Stimulated activated CD4-positive, alpha-beta T cell treated with anti-CD3 and anti-CD28 coated beads, Interleukin-2, amount 100 ng/mL, for 4 hours (primary cell): ENCODE data around the gene TTLL3.
A peak's percentile ranks its signal among the peaks of the same experiment; 100 is the strongest.

Experiments used
- DNase-seq: peaks from one replicate; pipeline ENCODE4 v3.0.0-alpha.2; 2020; ENCODE audit warnings: low read depth

Gene TTLL3

DNA sequence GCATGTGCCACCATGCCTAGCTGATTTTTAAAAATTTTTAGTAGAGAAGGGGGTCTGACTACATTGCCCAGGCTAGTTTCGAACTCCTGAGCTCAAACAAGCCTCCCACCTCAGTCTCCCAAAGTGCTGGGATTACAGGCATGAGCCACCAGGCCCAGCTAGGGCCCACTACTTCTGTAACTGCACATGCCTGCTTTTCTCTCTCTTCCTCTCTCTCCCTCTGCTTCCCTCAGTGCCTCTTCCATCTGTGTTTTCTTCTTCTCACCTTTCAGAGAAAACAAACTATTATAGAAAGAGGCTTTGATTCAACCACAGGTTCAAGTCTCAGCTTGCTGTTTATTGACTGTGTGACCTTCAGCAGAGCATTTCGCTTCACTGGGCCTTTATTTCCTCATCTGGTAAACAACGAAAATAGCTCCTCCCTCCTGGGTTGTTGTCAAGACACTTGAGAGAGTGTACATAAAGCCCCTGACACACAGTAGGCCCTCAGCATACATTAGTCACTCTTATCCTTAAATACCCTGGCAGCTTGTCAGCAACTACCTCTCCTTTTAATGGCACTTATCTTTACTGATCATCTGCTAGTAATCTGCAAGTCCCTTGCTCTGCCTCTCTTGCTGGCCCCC, 28.0 kb upstream of the TTLL3 start:
- DNase-seq: no peak

DNA sequence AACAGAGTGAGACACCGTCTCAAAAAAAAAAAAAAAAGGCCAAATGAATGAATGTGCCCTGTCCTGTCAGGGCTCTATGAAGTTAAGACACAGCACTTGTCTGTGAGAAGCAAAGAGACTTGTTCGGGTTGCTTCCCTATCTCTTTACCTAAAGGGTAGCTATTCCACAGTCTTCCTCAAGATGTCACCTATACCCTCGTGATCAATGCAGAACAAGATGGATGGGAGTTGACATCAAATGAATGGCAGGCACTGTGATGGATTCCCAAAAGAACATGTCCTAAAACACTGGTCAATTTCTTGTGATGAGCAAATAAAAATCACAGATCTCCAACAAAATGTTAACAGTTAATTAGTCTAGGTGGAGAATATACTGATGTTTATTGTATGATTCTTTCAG, 27.3 kb upstream of the TTLL3 start:
- DNase-seq: no peak

- no peak for DNase-seq
Measured at GRCh38 chr3:9783954-9784353, 26.1 kb upstream of the TTLL3 start.

DNA sequence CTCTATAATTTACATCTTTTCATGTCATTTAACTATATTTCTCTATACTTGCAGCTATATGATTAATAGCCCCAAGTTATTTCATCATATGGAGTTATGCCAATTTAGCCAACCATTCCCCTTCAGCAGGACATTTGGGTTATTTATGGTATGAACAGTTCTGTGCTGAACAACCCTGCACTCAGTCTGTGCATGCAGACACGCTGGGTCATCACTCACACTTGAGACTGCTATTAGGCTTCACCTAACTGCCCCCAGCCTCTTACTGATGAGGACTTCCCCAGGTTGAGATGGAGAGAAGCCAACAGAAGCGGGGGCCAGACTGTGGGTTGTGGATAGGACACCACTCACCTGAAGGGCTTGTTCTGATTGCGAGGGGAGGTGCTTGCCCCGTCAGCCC, 25.1 kb upstream of the TTLL3 start:
- no peak for DNase-seq

- DNase-seq: no peak
Measured at GRCh38 chr3:9785602-9786001, 24.5 kb upstream of the TTLL3 start.

DNA sequence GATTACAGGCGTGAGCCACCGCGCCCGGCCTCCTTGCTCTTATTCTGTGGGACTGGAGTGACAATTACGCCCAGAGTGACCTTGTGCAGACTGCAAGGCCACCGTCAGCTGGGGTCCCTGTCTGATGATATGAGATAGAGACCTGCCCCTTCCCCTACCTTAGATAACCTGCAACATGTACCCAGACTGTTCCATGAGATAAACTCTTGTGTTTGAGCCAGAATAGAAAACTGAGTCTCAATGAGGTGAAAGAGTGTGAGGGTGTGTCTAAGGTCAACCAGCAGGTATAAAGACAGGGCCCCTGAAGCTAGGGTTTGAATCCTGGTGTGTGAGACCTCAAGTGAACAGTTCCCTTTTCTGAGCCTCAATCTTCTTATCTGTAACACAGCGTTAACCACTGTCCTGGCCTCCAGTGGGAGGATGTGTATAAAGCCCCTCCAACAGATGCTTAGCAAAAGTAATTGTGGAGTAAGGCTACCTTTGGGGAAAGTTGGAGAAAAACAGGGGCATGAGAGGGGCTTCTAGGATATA, 23.8 kb upstream of the TTLL3 start:
- no peak for DNase-seq

- DNase-seq: no peak
Measured at GRCh38 chr3:9786825-9787669, 23.0 kb upstream of the TTLL3 start.

DNA sequence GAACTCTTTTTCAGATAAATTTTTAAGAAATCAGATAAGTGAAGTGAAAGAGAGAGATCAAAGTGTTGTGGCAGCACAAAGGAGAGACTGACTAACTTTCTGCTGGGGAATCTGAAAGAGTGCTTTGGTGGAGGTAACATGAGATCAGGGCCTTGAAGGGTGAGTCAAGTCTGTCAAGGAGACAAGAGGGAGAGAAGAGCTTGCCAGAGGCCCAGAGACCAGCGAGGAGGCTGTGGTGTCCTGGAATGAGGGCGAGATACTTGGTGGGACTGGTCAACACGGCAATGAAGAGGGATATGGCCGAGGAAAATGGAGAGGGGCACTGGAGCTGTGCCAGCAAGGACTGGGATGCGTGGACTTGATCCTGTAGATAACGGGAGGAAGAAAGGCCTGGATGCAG, 22.3 kb upstream of the TTLL3 start:
- DNase-seq: no peak

GRCh38 chr3:9791127-9791526, 18.9 kb upstream of the TTLL3 start:
- no peak for DNase-seq

- no peak for DNase-seq
Measured at GRCh38 chr3:9791790-9792404, 18.2 kb upstream of the TTLL3 start.

DNA sequence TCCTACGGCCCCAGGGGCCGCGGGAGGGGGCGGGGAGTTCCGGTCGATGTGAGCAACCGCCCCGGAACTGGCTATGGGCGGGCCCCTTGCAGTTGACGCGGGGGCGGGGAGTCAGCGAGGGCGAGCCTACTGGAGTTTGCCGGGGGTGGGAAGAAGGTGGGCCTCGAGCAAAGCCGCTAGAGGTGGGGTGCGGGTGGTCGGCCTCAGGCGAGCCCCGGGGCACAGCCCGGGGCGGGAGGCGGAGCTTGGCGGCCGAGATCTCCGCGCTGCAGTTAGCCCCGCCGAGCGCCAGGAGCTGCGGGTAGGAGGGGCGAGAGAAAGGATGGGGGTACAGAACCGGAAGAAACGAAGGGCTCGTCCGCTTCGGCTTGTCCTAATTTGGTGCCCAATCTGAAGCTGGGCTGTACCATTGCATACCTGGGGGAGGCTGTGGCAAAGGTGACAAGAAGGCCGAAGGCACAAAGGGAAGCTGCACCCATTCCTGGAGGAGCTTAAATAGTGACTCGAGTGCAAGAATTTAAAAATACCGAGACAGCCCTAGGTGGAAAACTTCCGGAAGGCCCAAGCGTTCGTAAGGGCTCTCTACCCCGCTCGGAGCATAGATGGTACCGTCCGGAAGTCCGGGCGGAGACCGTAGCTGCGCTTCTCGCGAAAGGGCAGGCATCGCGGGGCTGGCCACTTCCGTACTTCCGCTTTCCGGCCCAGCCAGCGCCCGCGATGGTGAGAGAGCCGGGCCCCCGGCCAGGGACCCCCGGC, 17.5 kb upstream of the TTLL3 start, which contains the start of the genes ARPC4 and TADA3:
Gene ARPC4, plus strand, starts transcription at position 678 of the 756 bp plus-strand sequence. Its CDS starts 40 bp downstream, at position 718.
Gene TADA3, minus strand, starts transcription at position 69 of the 756 bp plus-strand sequence. CDS start 1,007 bp downstream, outside the sequence.
- DNase-seq: peak; percentile 92

- no peak for DNase-seq
Measured at GRCh38 chr3:9793161-9793781, 16.8 kb upstream of the TTLL3 start.

DNA sequence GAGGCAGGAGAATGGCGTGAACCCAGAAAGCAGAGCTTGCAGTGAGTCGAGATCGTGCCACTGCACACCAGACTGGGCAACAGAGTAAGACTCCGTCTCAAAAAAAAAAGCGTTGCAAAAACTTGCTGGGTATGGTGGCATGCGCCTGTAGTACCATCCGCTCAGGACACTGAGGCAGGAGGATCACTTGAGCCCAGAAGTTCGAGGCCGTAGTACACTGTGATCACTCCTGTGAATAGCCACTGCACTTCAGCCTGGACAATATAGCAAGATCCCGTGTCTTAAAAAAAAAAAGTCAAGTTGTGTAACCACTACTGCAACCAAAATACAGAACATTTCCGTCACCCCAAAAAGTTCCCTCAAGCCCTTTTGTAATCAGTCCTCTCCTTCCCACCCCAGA, 15.7 kb upstream of the TTLL3 start:
- DNase-seq: no peak

DNA sequence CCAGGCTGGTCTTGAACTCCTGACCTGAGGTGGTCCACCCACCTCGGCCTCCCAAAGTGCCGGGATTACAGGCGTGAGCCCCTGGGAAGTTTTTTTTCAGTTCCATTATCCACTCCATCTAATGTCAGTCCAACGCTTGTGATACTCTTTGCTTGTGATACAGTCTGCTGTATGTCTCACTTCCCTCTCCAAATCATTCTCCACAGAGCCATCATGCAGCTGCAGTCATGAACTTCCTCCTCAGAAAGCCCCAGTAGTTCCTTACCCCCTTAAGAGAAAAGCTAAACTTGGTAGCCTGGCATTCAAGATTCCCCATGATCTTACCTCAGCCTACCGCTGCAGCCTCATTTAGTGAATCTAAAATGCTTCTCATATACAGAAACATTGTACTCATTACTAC, 14.9 kb upstream of the TTLL3 start:
- no peak for DNase-seq

DNA sequence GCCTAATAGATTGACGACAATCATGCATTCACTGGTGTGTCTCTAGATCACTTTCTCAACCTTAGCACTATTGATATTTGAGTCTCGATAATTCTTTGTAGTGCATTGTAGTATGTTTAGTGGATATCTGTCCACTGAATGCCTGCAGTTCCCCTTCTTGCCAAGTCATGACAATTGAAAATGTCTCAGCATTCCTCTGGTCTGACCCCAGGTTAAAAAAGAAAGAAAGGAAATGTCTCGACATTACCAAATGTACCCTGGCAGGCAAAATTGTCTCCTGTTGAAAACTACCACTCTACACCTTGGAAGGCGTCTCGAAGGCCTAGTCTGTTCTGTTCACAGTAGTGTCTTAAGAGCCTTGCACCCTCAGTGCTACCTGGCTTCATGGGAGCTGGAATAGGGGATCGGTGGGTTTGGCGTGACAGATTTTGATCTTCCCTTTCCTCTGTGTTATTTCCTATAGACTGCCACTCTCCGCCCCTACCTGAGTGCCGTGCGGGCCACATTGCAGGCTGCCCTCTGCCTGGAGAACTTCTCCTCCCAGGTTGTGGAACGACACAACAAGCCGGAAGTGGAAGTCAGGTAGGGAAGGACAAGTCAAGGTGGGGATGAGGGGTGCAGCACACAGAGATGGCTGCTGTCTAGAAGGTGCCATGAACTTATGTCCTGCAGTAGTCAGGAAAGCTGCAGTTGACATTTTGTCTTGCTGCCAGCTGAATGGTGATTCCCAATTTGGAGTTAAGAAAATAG, 12.7 kb upstream of the TTLL3 start:
- no peak for DNase-seq

DNA sequence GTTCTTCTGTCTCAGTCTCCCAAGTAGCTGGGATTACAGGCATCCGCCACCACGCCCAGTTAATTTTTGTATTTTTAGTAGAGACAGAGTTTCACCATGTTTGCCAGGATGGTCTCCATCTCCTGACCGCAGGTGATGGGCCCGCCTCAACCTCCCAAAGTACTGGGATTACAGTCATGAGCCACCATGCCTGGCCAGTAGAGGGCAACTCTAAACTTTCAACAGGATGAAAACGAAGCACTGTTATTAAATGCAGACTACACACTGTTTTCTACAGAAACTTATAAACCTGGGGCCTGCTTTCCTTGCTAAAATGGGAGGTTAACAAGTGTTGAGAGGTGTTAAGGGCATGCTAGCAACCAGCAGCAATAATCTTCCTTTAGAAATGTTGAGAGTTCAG, 9.5 kb upstream of the TTLL3 start:
- DNase-seq: no peak

DNA sequence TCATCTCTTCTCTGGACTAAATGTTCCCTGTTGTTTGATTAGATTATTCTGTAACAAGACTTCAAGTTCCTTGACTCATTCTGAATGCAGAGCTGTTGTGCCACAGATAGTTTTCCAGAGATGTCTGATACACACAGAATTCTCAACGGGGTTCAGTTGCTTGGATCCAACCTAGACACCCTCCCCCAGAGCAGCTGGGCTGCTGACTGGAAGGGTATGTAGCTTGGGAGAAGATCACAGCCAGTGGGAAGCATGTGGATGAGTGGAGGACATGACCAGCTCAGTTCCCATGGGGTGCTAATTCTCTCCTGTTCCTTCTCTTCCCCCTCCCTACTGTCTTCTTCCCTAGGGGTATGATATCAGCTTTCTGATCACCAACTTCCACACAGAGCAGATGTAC, 6.6 kb upstream of the TTLL3 start:
- no peak for DNase-seq

GRCh38 chr3:9804996-9805395, 5.1 kb upstream of the TTLL3 start:
- no peak for DNase-seq

DNA sequence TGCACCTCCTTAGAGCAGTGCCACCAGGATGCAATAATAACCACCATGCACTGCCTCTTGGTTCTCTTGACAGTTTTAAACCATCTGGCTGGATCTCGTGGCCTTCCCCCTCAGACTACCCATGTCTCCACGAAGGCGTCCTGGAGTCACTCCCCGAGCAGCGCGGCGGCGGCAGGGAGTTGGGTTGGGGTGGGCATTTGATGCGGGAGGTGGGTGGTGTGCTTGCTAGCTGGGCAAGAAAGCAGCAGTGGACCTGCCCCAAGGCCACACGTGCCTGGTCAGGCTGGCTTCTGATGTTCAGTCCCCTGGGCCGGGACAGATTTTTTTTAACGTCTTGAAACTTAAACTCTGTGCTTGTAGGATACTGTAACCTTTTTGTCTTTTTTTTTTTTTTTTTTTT, 3.9 kb upstream of the TTLL3 start:
- no peak for DNase-seq

DNA sequence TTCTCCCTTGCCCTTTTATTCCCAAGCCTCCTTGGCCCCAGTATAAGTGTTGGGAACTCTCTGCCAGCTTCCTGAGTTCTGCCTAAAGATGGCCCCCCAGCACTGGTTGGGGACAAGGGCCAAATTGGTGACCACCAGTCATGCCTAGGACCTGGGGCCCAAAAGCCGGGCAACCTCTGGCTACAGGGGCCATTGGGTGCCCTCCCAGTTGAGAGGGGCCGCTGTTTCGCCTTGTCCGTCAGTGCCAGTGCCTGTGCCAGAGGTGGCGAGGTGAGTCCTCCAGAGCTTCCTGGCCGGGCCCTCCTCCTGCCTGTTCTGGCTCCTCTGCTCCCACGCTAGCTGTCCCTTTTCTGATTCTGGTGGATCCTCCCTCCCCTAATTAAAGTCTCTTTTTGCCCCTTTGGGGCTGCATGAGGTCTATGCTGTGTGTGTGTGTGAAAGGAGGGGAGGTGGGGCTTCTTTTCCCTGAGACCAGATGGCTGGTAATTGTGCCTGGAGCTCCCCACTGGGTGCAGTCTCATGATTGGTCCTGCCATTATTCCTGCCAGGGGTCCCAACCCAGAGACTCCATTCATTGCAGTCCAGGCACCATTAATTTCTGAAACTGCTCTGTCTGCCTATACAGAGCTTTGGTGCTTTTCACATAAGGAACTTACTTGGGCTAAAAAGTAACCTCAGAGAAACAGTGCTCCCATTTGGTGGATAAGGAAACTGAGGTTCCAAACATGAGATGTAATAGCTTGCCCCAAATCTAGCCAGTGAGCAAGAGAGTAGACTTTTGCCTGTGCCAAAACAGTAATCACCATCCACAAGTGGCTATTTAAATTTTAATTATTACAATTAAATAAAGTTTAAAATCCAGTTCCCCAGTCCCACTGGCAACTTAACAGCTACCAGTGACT, 3.1 kb upstream of the TTLL3 start:
- no peak for DNase-seq
